Breast epithelium (tissue), 4 donors: ENCODE measurements around the gene FAM32A. TPM values are rescaled to one million over a fixed set of nuclear protein-coding genes. Genes with fewer than 3 reads are reported as not detected.

Experiments
- DNase-seq, 2 donors: peaks; one replicate each; pipeline ENCODE4 v3.0.0-alpha.2; 2019; ENCODE audit warnings: low spot score in 2 of 2
- H3K27ac ChIP-seq, 2 donors: fragments of 200-600 bp; sonication (generic) in 1 of 2; one replicate each; pipeline ENCODE4 v1.5.1; 2016 to 2019; ENCODE audit warnings: mild to moderate bottlenecking in 1 of 2
- H3K27me3 ChIP-seq, 2 donors: fragments of 200-600 bp; sonication (generic) in 1 of 2; one replicate each; pipeline versions ENCODE4 v1.5.1 to v1.6.0; 2017 to 2019; ENCODE audit warnings: control low read depth in 1 of 2, mild to moderate bottlenecking in 1 of 2
- H3K36me3 ChIP-seq: fragments of 200-600 bp; one replicate; pipeline ENCODE4 v1.5.1; 2019
- H3K4me1 ChIP-seq, 2 donors: fragments of 200-600 bp; sonication (generic); one replicate each; pipeline ENCODE4 v1.5.1; 2016 to 2019; ENCODE audit warnings: control low read depth in 1 of 2
- H3K4me3 ChIP-seq, 3 donors: fragments of 200-600 bp; sonication (generic); 1 replicate in 2 of 3; 2 replicates in 1 of 3; pipeline ENCODE4 v1.5.1; 2016 to 2019; ENCODE audit warnings: mild to moderate bottlenecking in 3 of 3, moderate library complexity in 2 of 3
- H3K9me3 ChIP-seq, 2 donors: fragments of 200-600 bp; sonication (generic) in 1 of 2; one replicate each; pipeline ENCODE4 v1.5.1; 2016 to 2019; ENCODE audit warnings: control low read depth in 1 of 2
- CTCF ChIP-seq, 3 donors: fragments of 450-650 bp; IDR thresholded peaks; one replicate each; pipeline ENCODE4 v1.5.1; 2016 to 2017; ENCODE audit warnings: antibody characterized with exemption in 3 of 3, mild to moderate bottlenecking in 3 of 3, moderate library complexity in 3 of 3
- POLR2A ChIP-seq: fragments of 450-650 bp; IDR thresholded peaks from one replicate; pipeline ENCODE4 v1.6.1; 2016; ENCODE audit warnings: antibody characterized with exemption, mild to moderate bottlenecking, moderate library complexity
- POLR2AphosphoS5 ChIP-seq, 3 donors: sonication (generic); formaldehyde crosslinking; IDR thresholded peaks; one replicate each; pipeline ENCODE4 v1.6.1; 2017; ENCODE audit warnings: antibody characterized with exemption in 3 of 3
- intact Hi-C: fragments of 100-400 bp; cut with DNase I; formaldehyde crosslinking; loops from one replicate; pipeline ENCODE4 v1.15.1; 2023; ENCODE audit warnings: low total_unique reads
- total RNA-seq, 3 donors: library from RNA; depleted of rRNA; stranded (reverse); fragments of >200 nt; gene quantifications; one replicate each; pipeline ENCODE4 v1.1.0, GENCODE V29; 2016

The FAM32A gene
- total RNA-seq, 3 donors from 2014 or later = 80.0 to 112 (median 86.3) TPM

GRCh38 chr19:16197622-16198369 lies 12.6 kb downstream of the FAM32A start, which contains the start of gene AP1M1:
Gene AP1M1 (plus strand): TSS chr19:16197911. CDS start chr19:16198027, 116 bp downstream.
- no peaks in the 10 kb centered on the region for H3K9me3 ChIP-seq
- H3K4me1 ChIP-seq = peaks cover 4 to 7% of the 10 kb centered on the region in 2 donors
- no peak for TF ChIP-seq CTCF (IDR thresholded peaks at IDR 0.05)
- peak in 1 of 3 donors; percentile 36 for TF ChIP-seq POLR2AphosphoS5 (IDR thresholded peaks at IDR 0.05)
- peak within 1 kb of the TSS; percentile 69 to 82 for H3K27ac ChIP-seq
- intact Hi-C loops = no loop called here
- peak; percentile 94 to 97 for DNase-seq
- no peaks in the 10 kb centered on the region for H3K36me3 ChIP-seq
- H3K27me3 ChIP-seq = no peaks in the 10 kb centered on the region
- peak within 1 kb of the TSS; percentile 86 to 99 (median 87) for H3K4me3 ChIP-seq

GRCh38 chr19:16198370-16198651 lies 13.1 kb downstream of the FAM32A start:
- Histone ChIP-seq H3K4me3 (peak overlapping the region; percentile 86 to 99 (median 87)), H3K27me3 (no peaks in the 10 kb centered on the region), H3K27ac (peak overlapping the region; percentile 69 to 82), H3K9me3 (no peaks in the 10 kb centered on the region), H3K4me1 (peaks cover 4 to 7% of the 10 kb centered on the region in 2 donors), H3K36me3 (no peaks in the 10 kb centered on the region)
- TF ChIP-seq CTCF (IDR thresholded peaks at IDR 0.05) (no peak), POLR2AphosphoS5 (IDR thresholded peaks at IDR 0.05) (no peak), POLR2A (no peak)
- intact Hi-C loops = no loop called here
- DNase-seq = no peak

- TF ChIP-seq POLR2A = no peak
- no peak for TF ChIP-seq POLR2AphosphoS5 (IDR thresholded peaks at IDR 0.05)
- no peak for TF ChIP-seq CTCF (IDR thresholded peaks at IDR 0.05)
- peak overlapping the region in 1 of 3 donors; percentile 86 for H3K4me3 ChIP-seq
- intact Hi-C loops = no loop called here
- DNase-seq = no peak
- peak overlapping the region in 1 of 2 donors; percentile 82 for H3K27ac ChIP-seq
- H3K4me1 ChIP-seq = peaks cover 4 to 7% of the 10 kb centered on the region in 2 donors
- H3K36me3 ChIP-seq = no peaks in the 10 kb centered on the region
- H3K9me3 ChIP-seq = no peaks in the 10 kb centered on the region
- no peaks in the 10 kb centered on the region for H3K27me3 ChIP-seq
Observed at GRCh38 chr19:16199275-16199932, 14.2 kb downstream of the FAM32A start.

- Histone ChIP-seq H3K4me3 (peak overlapping the region in 1 of 3 donors; percentile 86), H3K9me3 (no peaks in the 10 kb centered on the region), H3K4me1 (peaks cover 4 to 7% of the 10 kb centered on the region in 2 donors), H3K36me3 (no peaks in the 10 kb centered on the region), H3K27ac (peak overlapping the region in 1 of 2 donors; percentile 82), H3K27me3 (no peaks in the 10 kb centered on the region)
- DNase-seq = no peak
- no peak for TF ChIP-seq CTCF (IDR thresholded peaks at IDR 0.05)
- TF ChIP-seq POLR2AphosphoS5 (IDR thresholded peaks at IDR 0.05) = peak in 1 of 3 donors; percentile 77
- no peak for TF ChIP-seq POLR2A
- intact Hi-C loops = no loop called here
Observed at GRCh38 chr19:16200038-16201010, 15.1 kb downstream of the FAM32A start.
